Glomerular endothelial cell (primary cell): ENCODE measurements around the gene RNF150. TPM values are rescaled to one million over a fixed set of nuclear protein-coding genes. Genes with fewer than 3 reads are reported as not detected.

ENCODE experiments used
- DNase-seq: peaks from one replicate; pipeline ENCODE4 v3.0.0-alpha.2; 2011; ENCODE audit warnings: low read depth, low spot score; ENCODE audit errors: extremely low read depth
- total RNA-seq: library from RNA; depleted of rRNA; stranded (reverse); fragments of >200 nt; gene quantifications from 2 replicates; pipeline ENCODE4 v1.2.3, GENCODE V29; 2015

The RNF150 gene
- total RNA-seq, 1 donor from 2014 or later, result 0.93 TPM

GRCh38 chr4:141132072-141132708 is 1.1 kb downstream of the RNF150 start:
- DNase-seq, result no peak

DNA sequence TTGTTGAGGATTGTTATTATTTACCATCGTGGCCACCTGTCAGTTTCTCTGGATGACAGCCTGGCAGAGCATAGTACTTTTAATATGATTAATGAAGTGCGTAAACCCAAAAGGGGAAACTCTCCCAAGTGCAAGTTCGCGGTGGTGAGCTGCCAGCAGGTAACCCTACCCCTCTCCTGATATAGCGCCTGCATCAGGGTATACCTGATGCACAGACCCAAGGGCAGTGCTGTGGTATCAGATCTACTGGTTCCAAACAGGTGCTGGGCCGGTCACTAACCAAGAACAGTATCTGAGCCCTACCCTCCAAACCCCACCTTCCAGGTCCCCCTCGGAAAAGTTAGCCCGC is 1.6 kb downstream of the RNF150 start:
- no peak for DNase-seq

GRCh38 chr4:141130947-141131605 is 2.2 kb downstream of the RNF150 start:
- DNase-seq, result no peak

DNA sequence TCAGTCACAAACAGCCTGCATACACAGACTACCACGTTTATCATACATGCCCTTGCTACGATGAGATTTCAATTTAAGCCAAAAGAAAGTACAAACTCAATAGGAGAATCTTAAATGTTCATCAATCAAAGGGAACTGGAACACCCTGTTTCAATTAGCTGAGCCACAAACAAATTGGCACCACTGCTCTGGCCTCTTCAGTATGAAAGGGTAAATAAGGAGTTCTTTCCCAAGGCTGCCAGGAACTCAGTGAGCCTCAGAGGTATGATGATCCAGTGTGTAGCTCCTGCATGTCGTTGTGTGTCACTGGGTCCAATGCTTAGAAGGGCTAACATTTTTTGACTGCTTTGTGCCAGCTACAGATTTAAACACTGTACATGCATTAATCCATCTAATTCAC is 5.4 kb downstream of the RNF150 start:
- DNase-seq, result no peak

DNA sequence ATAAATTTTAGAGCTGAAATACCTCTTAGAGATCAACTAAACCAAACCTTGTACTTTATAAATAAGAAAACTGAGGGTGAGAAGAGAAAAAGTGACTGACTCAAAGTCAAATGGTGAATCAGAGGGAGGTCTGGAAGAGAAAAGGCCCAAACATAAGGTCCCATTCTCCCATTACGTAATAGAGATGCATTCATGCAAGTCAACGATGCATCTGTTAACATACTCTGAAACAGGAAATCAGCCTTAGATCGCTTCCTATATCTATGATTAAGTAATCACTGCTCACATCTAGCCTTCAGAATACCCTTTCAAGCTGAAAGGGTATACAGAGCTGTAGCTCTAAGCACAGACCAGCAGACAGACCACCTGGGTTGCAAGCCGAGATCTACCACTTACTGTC is 6.5 kb downstream of the RNF150 start:
- no peak for DNase-seq

DNA sequence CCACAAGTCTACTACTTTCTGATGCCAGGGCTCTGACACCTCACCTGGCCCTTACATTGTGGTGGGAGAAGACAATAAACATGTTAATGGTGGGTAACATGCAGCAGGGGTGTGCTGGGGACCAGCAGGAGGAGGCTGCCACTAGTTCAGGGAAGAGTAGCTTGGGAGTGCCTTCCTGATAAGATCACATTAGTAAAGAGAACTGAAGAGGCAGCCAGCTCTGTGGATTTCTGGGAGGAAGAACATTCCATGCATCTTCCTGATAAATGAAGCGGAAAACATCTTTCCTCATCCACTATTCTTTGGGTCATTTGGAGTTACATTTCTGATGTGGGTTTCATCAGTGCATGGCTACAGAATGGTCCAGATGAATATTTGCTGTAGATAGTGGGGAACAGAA is 9.0 kb downstream of the RNF150 start:
- DNase-seq, result no peak

GRCh38 chr4:141121768-141122454 is 11.4 kb downstream of the RNF150 start:
- DNase-seq, result no peak

GRCh38 chr4:141121101-141121500 is 12.2 kb downstream of the RNF150 start:
- no peak for DNase-seq

GRCh38 chr4:141120036-141120593 is 13.2 kb downstream of the RNF150 start:
- DNase-seq, result no peak

DNA sequence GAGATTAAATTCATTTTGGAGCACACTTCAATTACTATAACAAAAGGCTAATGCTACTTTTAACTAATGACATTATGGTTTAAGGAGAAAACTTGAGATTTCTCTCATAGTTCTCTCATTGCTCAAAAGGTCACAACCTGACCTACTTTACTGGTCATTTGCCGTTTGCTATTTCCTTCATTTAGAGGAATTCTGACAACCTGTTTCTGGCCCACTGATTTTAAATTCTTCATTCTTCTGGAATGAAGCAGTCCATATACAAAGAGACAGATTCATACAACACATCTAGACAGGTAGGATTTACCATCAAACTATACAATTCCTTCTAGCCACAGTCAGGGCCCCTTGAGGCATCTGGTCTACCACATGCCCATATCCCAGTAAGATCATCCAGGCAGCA is 14.2 kb downstream of the RNF150 start:
- DNase-seq, result no peak

DNA sequence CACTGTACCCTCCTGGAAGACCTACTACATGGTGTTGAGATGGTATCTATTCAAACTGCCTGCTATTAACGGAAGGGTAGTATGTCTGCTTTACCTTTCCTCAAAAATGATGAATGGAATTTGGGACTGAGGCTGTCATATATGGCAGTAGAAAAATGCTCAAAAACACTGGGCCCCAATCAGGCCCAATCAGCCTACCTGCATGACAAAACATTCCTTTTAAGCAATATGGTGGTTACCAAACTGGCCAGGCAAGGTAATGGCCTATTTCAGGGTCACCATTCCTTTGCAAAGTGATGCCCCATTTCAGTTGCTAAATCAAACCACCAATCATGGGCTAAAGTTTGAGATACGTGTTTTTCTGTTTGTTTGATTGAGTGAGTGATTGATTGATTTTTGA is 14.9 kb downstream of the RNF150 start:
- DNase-seq, result no peak

DNA sequence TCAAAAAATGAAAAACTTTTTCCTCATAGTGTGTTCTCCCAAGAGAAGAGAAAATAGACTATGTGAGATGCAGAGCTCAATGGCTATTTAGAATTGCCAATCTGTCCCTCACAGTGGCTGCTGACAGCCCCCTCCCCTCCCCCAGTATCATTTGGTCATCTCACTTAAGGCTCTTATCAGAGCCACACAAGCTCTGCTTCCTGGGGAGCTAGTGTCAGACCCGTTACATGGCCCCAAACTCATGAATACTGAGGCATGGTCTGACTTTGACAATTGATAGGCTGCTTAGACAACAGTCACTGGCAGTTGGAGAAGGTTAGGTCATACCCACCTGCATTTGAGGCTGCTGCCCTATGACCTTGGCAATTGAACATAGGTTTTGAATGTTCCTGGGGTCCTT is 15.3 kb downstream of the RNF150 start:
- DNase-seq, result no peak

- DNase-seq, result no peak
These were observed 23.3 kb downstream of the RNF150 start for GRCh38 chr4:141109983-141110382.

DNA sequence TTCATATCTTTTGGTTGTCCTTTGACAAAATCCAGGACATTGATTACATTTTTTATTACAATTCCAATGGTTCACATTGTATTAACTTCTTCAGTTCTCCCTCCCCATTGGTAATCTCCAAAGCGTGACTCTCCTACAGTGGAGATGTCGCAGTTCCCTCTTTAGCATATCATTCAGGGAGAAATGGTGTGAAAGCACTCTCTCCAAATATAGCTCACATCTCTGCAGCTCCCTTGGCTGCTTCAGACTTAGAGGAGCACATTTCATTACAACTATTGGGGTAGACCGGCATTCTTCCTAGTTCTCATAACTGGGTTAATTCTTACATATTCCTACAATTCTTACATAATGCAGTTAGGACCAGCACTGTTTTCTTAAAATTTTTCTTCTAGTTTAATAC is 25.3 kb downstream of the RNF150 start:
- no peak for DNase-seq

GRCh38 chr4:141102367-141102766 is 30.9 kb downstream of the RNF150 start:
- DNase-seq, result no peak

DNA sequence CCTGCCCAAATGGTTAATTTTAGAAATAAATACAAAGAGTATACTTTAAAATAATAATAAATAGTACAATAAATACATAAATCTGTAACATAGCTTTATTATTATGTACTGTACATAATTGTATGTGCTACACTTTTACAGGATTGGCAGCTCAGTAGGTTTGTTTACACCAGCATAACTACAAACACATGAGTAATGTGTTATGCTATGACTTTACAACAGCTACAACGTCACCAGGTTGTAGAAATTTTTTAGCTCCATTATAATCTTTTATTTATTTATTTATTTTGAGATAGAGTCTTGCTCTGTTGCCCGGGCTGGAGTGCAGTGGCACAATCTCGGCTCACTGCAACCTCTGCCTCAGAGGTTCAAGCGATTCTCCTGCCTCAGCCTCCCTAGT is 31.8 kb downstream of the RNF150 start:
- no peak for DNase-seq

GRCh38 chr4:141099326-141099725 is 33.9 kb downstream of the RNF150 start:
- no peak for DNase-seq

DNA sequence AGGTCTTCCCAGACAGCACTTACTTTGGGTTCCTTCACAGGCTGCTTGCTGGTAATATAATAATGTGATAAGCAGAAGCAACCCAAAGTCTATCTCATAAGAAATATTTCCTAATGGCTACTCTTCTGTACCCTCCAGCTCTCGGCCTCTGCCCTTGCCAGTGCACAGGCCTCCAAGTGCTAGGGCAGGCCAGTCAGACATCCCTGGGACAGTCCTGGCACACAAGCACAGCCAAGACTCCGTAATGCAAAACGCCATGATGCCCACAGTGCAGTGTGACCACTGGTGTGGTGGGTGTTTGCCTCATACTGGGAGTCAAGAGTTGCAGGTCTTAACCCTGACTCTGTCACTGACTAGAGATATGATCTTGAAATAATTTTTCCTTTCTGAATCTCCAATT is 35.1 kb downstream of the RNF150 start:
- DNase-seq, result no peak

- no peak for DNase-seq
These were observed 42.8 kb downstream of the RNF150 start for GRCh38 chr4:141090473-141090872.

GRCh38 chr4:141081921-141082395 is 51.3 kb downstream of the RNF150 start:
- no peak for DNase-seq

DNA sequence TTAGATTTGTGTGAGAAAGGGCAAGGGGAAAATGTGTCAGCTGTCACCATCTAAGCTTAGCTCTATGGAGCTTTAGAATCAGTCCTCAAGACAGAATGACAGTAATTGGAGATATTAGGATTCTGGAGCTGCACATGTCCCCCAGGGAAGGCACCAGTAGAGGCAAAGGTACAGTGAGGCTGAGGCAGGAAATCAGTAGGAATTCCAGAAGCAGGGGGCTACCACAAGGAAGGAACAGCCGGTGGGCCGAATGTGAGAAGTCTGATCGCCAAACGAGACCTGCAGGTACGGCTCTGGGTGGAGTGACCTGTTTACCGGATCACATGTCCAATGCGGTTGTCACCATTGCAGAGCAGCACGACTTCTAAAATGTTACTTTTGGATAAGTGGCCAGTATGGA is 52.6 kb downstream of the RNF150 start:
- no peak for DNase-seq

- no peak for DNase-seq
These were observed 53.8 kb downstream of the RNF150 start for GRCh38 chr4:141079393-141079930.
